D721Med (cell line): ENCODE data around the gene CORO2B.

Experiments used
- DNase-seq: peaks from one replicate; pipeline ENCODE4 v3.0.0; 2011; ENCODE audit warnings: low spot score; ENCODE audit not compliant: insufficient read length
- FAIRE-seq: peaks from 2 replicates; lab custom pipeline; 2011; peaks lifted over from hg19 to GRCh38; lab: Jason Lieb, UNC
- CTCF ChIP-seq: IDR thresholded peaks from 2 replicates; pipeline ENCODE4 v1.5.1; 2012; ENCODE audit warnings: mild to moderate bottlenecking, control low read depth; ENCODE audit not compliant: insufficient read depth; ENCODE audit errors: missing control alignments

CORO2B gene

GRCh38 chr15:68730471-68730919 is 151.7 kb downstream of the CORO2B start:
- TF ChIP-seq CTCF: peak; percentile 44
- FAIRE-seq: no peak
- DNase-seq: no peak

GRCh38 chr15:68730976-68731897 is 152.4 kb downstream of the CORO2B start:
- no peak for TF ChIP-seq CTCF
- FAIRE-seq: no peak
- DNase-seq: no peak

- TF ChIP-seq CTCF: no peak
- FAIRE-seq (no peak), DNase-seq (no peak)
Measured at GRCh38 chr15:68732451-68732850, 153.7 kb downstream of the CORO2B start.

GRCh38 chr15:68733666-68734065 is 154.9 kb downstream of the CORO2B start:
- no peak for TF ChIP-seq CTCF
- no peak for DNase-seq
- FAIRE-seq: no peak

- DNase-seq (no peak), FAIRE-seq (no peak)
- TF ChIP-seq CTCF: no peak
Measured at GRCh38 chr15:68734352-68734751, 155.6 kb downstream of the CORO2B start.

GRCh38 chr15:68734881-68735280 is 156.1 kb downstream of the CORO2B start:
- FAIRE-seq: no peak
- no peak for TF ChIP-seq CTCF
- no peak for DNase-seq

GRCh38 chr15:68735610-68736009 is 156.8 kb downstream of the CORO2B start:
- TF ChIP-seq CTCF: no peak
- FAIRE-seq: no peak
- no peak for DNase-seq
